Activated CD4-positive, alpha-beta T cell treated with anti-CD3 and anti-CD28 coated beads for 48 hours (primary cell): Measurements from ENCODE around the gene POU2F1.

ENCODE experiments used
- DNase-seq: peaks from one replicate; pipeline ENCODE4 v3.0.0-alpha.2; 2020

Gene POU2F1

DNA sequence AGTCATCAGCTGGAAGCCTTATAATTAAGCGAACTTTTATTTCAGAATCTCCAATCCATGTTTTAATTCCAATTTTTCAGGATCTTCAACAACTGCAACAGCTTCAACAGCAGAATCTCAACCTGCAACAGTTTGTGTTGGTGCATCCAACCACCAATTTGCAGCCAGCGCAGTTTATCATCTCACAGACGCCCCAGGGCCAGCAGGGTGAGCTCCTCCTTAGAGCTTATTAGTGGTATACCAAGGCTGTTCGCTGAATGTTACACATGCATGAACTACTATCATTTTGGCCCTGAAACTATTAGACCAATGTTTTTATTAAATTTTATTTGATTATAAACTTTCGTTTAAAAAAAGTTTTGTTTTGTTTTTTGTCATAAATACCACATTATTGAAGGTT lies 155.3 kb downstream of the POU2F1 start:
- no peak for DNase-seq

DNA sequence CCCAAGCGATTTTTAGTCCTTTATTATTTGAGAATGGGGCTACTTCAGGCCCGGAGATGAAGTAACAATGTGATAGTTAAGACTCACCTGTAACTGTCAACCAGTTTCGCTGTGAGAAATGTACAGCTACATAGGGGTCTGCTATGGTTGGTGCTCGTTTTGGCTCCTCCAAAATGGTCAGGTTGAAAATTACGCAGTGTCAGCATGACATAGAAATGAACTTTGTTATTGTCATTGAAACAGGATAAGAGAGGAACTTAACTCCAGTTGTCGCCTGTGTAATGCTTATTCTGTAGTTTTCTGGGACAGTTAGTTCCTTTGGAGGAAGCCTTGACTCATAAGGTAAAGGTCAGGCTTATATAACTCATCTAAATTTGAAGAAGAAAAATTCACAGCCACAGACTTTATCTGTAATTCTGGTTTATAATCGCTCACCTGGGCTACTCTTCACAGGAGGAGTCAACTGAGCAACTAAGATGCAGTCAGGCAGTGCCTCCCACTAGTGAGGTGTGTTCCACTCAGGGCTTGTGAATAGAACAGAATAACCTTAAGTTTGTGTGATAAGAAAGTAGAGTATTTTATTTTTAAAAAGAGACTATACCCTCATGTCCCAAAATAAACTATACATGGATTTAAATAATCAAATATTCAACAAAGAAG lies 166.7 kb downstream of the POU2F1 start:
- no peak for DNase-seq

DNA sequence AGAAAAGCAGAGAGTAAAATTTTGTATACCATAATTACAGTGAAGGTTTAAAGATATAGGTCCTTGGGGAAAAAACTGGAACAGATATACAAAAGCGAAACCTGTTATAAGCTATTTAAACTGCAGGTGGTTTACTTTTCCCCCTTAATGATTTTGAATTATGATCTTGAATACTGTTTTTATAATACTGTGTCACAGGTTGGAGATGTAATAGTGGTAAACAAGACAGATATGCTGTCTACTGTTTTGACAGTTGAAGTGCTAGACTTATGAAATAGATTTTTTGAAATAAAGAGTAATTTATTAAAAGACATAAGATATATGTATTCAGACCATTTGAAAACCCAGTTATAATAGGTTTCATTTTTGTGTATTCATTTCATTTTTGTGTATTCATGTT lies 168.3 kb downstream of the POU2F1 start:
- DNase-seq, result no peak

DNA sequence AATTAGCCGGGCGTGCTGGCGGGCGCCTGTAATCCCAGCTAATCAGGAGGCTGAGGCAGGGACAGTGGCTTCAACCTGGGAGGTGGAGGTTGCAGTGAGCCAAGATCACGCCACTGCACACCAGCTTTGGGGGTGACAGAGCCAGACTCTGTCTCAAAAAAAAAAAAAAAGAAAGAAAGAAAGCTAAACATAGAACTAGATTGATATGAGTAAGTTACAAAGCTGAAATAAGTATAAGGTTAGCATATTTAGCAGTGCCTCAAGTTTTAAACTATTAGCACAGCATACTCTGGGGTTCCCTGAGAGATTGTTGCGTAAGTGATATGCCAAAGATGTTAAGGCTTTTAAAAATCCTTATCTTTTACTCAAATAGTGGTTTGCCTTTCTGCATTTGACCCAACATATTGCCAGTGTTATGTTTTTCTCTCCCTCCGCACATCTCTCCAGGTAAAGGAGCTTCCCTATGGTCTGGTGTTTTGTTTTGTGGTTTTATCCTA lies 171.6 kb downstream of the POU2F1 start:
- no peak for DNase-seq

DNA sequence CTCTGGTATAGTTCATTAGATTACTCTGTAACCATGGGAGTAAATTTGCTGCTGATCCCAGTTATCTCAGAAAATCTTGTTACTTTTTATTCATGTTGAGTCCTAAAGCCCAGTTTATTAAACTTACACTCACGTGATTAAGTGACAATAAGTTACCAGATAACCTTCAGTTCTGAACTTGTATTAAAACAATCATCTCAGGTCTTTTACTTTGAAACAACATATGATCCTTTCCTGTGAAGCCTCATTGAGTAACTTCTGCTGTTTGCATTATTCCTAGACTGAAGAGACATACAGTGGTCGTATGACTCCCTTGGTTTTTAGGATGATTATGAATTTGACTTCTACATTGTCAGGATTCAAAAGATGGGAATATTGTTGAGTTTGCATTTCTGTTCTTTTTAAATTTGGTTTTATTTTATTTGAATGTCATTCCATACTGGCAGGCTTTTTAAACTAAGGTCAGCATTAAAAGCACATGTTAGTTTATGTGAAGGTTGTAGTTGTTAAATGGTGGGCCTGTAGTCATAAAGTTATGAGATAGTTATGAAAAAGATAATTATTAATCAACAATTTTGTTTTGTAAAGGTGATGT lies 179.8 kb downstream of the POU2F1 start:
- DNase-seq, result no peak

DNA sequence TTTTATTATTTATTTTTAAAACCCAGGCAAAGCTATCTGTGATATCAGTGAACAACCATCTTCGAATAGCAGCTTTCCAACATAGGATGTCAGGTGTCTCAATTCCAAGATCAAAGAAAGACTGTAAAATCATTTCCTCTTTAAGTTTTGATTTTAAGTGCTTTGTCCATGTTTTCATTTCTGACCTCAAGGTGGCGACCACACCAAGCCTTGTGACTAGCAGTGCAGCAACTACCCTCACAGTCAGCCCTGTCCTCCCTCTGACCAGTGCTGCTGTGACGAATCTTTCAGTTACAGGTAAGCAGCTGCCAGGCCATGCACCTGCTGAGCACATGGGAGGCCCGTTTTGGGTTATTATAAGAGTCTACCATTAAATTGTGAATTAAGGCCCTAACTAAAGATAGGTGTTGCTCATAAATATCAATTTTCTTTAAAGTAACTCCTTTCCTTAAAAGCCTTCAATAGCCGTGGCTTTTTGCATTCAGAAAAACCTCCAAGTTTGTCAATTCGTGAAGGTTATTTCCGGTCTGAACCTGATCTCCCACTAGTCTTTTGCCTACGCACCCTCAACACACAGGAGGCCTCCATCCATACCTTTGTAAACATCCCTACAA lies 180.7 kb downstream of the POU2F1 start:
- peak; percentile 48 for DNase-seq

DNA sequence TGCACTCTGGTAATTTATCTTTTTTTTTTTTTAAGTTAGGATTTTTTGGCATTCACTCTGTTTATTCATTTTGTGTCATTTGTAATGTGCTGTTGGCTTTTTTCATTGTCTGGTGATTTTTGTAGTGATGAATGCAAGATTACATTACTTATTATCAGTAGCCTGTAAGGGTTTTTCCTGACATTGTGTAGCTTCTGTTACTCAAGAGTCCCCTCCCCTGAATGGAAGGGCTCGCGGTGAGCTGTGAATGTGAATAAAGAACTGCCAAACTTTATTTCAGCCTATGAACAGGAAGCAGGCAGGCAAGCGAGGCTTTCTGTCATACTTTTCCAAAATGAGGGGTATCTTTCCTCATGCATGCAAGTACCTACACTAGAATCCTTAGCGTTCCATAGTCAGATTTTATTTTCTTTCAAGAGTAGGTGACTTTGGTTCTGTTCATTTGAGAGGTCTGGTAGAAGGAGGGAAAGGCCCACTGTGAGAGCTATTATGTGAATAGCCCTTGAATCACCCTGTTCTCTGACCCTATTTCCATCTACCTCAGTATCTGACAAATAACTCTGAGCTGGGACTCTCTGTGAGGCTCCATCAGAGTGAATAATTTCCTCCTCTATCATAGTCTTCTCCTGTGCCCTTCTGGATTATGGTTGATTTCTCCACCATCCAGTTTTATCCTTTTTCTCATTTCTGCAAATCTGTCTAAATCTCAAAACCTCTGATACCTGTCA lies 183.6 kb downstream of the POU2F1 start:
- no peak for DNase-seq

DNA sequence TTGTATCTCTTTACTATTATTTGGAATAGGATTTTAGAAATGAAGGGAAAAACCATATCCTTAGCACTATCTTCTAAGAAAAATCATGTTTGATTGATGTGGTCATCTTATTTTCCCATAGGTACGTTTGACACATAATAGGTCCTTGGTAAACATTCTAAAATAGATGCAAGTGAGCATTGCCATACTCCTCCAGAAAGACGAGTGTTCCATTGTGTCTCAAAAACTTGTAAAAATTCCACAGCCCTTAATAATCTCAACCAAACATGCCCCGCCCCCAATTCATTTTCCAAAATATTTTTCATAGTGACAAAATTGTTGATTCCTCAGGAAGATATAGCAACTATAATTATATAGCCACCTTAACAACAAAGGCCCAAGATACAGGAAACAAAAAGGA lies 184.2 kb downstream of the POU2F1 start:
- DNase-seq, result no peak

DNA sequence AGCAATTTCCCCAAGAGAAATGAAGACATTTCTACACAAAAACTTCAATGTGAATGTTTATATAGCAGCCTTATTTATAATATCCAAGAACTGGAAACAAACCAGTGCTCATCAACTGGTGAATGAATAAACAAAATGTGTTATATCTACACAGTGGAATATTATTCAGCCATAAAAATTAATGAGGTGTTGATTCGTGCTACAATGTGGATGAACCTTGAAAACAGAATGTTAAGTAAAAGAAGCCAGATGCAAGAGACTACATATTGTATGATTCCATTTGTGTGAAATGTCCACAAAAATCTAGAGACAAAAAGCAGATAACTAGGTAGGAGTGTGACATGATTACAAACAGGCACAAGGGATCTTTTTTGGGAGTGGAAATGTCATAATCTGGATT lies 187.7 kb downstream of the POU2F1 start:
- DNase-seq, result no peak

DNA sequence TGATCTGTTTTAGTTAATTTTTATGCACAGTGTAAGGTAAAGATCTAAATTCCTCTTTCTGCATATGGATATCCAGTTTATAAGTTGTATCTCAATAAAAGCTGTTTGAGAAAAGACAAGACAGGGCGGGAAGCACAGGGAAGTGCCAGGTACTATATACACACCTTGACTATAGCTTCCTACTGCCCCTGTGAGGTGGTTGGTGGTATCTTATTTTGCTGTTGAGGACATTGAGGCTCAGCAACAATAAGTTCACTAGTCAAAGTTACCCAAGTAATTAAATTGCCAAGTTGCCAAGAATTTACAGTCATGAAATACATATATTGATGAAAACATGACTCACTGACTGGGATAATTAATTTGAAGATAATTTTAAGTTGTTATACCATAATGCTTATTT lies 188.5 kb downstream of the POU2F1 start:
- no peak for DNase-seq

DNA sequence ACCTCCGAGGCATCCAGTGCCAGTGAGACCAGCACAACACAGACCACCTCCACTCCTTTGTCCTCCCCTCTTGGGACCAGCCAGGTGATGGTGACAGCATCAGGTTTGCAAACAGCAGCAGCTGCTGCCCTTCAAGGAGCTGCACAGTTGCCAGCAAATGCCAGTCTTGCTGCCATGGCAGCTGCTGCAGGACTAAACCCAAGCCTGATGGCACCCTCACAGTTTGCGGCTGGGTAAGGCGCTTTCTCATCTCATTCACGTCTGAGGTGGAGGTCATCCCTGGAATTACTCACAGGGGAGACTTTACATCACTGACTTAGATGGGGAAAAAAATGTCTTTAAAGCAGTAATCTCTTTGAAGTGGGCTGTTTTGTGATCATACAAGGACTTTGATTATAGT lies 191.4 kb downstream of the POU2F1 start:
- DNase-seq, result peak; percentile 61

DNA sequence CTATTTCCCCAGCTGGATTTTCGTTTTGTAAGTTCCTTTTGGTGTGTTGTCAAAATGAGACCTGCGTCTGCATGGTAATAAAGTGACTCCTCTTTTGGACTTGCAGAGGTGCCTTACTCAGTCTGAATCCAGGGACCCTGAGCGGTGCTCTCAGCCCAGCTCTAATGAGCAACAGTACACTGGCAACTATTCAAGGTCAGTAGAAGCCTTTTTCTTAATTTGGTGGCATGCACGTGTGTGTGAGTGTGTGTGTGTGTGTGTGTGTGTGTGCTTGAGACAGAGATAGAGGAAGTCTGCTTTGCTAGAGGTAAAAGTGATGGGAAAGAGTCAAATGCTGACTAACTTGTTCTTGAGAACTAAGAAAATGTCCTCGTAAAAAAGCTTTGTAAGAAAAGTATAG lies 192.2 kb downstream of the POU2F1 start:
- DNase-seq, result no peak

DNA sequence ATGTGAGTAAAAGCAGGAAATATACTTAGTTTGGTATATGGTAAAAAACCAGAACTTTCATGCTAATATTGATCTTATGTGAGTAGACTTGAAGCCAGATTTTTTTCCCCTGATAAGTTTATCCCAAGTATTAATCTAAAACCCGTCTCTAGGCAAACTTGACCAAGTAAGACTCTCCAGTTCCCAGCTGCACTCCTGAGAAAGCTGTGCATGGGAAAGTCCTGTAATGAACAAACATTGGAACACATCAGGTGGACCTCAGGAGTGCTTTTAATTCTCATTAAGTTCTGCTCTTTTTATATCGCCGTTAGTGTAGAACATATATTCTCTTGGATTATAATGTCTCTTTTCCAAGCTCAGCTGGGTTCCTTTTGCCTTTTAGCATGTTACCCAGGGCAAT lies 192.6 kb downstream of the POU2F1 start:
- DNase-seq, result no peak

DNA sequence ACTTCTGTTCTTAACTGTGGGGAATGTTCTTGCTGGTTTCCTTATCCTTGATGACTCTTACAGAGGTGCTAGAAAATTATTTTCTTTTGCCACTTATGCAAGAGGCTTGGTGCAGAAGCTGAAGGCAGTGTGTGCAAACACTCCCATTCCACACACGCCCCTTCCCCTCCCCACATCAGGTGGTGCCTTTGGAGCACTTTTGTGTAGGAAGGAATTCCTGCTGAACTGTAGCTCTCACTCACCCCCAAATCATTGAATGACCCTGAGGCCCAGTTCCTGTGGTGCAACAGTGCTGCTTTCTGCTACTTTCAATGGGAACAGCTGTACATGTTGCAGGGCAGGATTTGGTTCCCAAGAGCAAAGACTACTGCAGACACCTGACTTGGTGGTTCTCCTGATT lies 195.8 kb downstream of the POU2F1 start:
- no peak for DNase-seq

DNA sequence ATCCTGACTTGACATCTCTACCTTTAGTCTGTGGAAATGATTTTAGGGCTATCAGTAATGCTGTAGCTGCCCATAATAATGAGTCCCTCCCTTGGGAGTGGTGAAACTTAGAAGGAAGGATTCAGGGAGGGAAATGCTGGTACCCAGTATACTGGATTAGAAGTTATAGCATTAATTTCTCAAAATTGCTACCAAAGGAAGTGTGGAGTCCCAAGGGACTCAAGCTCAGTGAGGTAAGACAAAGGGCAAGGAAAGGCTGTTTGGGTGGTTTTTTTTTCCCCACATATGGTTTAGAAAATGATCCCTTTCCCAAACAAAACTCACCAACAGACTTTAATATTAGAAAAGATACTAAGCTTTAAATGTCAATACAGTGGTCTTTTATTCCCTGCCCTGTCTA lies 197.7 kb downstream of the POU2F1 start:
- DNase-seq, result no peak

DNA sequence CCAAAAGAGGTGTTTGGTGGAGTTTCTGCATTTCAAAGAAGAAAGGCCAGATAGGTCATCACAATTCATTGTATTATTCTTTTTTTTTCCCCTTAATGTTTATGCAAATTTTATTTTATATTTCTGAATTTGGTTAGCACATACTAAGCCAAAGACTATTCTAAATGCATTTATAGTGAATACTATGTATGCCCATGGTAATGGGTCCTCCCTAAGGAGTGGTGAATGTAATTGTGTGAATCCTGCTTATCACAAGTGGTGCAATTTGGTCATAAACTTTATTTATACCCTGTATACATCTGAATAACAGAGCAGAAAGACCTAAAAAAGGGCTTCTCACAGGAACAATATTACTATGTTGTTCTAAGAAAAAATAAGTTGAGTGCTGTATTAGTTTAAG lies 198.6 kb downstream of the POU2F1 start:
- DNase-seq, result no peak

DNA sequence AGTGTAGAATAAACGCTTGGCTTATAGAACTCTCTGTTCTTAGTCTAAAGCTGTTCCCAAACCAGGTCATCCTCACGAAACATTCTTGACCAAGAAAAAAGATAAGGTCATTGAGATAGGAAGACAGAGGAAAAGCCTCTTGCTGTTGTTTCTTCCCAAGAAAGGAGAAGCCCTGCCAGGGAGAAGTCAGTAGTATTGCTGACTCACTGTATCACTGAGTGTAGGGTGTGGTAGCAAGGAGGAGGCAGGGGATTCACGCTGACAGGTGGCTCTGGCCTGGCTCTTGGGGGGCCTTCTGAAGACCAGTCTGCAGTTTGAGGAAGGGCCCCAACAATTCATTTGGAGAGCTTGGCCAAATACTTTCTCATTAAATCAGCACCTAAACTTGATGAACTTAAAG lies 199.8 kb downstream of the POU2F1 start:
- no peak for DNase-seq

DNA sequence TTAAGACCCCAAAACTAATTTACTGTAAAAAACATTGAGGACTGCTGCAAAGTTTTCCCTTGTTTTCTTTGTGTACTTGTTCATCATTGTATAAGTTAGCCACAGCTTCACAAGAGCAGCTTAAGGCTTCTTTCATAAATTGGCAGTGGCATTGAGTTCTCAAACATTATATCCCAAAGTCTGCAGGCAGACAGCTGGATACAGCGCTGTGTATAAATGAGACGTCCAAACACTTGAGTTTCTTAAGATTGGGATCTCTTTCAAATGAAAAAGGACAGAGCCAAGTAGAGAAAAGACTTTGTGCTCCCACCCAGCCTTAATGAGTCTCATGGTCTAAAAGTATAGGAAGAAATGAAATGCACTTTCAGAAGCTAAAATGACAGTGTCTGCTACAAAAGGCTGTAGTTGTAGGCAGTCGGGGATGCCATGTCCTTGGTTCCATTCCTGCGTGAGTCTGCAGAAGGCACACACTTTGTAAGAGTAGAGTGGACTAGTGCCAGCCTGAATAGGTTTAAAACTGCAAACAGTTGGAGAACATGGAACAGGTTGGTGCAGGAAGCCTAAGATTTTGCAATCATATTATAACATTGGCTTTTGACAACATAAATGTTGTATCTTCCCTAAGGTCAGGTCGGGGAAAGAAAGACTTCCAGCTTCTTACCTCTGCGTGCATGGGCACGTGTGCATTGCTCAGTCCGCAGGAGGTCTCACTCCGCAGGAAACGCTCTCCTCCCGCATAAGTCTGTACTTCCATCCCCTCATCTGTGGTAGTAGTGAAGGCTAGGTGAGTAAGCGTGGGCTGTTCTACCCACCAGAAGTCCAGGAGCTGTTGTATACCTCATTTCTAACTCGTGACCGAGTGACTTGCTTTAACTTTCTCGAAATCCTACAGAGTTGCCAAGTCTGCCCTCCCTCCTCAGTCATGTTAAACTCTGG lies 203.3 kb downstream of the POU2F1 start:
- DNase-seq, result no peak

DNA sequence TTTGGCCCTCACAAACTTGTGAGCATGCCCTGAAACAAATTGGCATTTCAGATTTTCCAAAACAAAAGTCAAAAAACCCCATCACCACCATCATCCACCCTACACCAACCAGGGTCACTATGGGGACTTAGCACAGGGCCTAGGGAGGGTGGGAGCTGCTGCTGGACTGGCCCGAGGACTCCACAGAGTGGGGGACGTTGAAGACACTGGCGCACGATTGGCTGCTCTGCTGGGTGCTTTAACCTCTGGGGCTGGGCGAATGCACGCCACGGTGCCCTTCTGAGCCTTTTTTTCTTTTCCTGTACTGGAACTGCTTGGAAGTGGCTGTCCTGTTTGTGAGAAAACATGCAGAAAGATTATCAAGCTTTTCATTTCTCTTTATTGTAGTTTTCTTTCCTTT lies 204.8 kb downstream of the POU2F1 start:
- DNase-seq, result no peak

DNA sequence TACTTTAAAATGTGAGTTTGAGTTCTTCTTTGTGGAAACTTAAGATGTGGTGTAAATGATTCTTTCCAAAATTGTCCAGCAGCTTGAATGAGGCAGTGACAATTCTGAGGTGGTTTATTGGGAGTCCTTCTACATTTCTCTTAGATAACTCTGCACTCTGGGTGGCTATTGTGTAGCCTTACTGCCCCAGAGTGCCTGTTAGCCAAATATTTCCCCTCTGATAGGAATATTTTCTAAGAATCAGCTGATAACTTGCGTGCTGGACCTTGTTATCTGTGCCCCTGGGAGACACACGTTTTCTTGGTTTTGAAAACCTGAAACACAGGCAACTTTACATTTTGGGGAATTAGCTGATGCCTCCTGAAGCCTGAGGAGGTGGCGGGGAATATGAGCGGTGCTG lies 206.0 kb downstream of the POU2F1 start:
- DNase-seq, result no peak

DNA sequence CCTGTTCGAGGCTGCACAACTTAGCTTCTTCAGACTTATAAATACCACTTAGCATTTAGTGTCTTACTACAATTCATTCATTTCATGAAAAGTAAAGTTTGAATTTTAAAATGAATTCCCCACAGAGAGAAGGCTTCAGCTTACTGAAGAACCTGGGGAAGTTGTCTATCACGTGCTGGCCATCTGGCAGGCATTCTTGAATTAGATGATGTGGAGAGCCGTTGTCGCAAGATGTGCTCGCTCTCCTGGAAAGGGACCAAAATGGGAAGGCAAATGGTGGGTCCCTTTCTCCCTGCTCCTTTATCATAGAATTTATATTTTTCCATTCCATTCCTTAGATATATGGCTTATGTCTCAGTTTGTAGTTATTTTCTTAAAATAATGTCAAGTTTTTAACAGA lies 207.2 kb downstream of the POU2F1 start:
- no peak for DNase-seq

DNA sequence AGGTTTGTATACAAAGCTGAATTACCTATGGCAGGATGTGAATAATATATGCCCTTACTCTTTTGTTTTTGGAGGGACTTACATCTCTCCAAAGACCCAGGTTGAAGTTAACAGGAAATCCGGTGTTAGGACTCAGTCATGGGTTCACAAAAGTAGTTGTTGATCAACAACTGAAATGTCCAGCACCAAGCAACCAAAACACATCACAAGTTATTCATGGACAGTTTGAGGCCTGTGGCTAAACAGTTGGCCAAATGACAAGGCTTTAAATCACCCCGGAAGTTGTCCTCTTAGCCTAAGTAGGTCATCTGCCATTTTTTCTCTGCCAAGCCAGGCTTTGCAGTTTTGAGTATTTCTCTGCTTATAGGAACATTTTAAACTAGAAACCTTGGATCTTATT lies 207.7 kb downstream of the POU2F1 start:
- no peak for DNase-seq

DNA sequence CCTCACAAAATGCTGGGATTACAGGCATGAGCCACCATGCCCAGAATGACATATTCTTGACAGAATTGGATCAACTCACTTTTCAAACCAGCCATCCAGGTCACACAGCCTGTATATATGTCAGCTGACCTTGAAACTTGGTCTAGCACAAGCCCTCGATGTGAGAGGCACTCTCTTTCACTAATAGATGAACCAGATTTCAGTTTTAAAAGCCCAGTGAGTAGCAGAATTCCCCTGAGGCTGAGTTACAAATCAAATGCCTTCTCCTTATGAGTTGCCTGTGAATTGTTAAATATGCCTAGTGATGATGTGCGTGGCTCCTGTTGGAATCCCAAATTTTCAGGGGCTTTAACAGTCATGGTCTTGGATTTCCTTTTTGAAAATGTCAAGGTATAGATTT lies 208.9 kb downstream of the POU2F1 start:
- DNase-seq, result no peak
